ENCODE measurements around the gene SH3RF3.

- TF ChIP-seq FOXM1 (IDR thresholded peaks at IDR 0.05; ENCODE audit: low read depth), result no peak
- TF ChIP-seq EP300 (IDR thresholded peaks at IDR 0.05; ENCODE audit: borderline replicate concordance in 1 of 2, low read depth in 1 of 2, low read length in 1 of 2), result no peak
- TF ChIP-seq, protein P1, sequence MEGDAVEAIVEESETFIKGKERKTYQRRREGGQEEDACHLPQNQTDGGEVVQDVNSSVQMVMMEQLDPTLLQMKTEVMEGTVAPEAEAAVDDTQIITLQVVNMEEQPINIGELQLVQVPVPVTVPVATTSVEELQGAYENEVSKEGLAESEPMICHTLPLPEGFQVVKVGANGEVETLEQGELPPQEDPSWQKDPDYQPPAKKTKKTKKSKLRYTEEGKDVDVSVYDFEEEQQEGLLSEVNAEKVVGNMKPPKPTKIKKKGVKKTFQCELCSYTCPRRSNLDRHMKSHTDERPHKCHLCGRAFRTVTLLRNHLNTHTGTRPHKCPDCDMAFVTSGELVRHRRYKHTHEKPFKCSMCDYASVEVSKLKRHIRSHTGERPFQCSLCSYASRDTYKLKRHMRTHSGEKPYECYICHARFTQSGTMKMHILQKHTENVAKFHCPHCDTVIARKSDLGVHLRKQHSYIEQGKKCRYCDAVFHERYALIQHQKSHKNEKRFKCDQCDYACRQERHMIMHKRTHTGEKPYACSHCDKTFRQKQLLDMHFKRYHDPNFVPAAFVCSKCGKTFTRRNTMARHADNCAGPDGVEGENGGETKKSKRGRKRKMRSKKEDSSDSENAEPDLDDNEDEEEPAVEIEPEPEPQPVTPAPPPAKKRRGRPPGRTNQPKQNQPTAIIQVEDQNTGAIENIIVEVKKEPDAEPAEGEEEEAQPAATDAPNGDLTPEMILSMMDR (IDR thresholded peaks at IDR 0.05), result no peak
- no peak for TF ChIP-seq RAD21 (IDR thresholded peaks at IDR 0.05; ENCODE audit: low read length)
- no peak for TF ChIP-seq REST (IDR thresholded peaks at IDR 0.05; ENCODE audit: low read depth, low read length)
- TF ChIP-seq, protein P2, sequence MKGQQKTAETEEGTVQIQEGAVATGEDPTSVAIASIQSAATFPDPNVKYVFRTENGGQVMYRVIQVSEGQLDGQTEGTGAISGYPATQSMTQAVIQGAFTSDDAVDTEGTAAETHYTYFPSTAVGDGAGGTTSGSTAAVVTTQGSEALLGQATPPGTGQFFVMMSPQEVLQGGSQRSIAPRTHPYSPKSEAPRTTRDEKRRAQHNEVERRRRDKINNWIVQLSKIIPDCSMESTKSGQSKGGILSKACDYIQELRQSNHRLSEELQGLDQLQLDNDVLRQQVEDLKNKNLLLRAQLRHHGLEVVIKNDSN (IDR thresholded peaks at IDR 0.05; ENCODE audit: borderline replicate concordance, low read depth), result no peak
- no peak for TF ChIP-seq RFX5 (IDR thresholded peaks at IDR 0.05; ENCODE audit: low read length)
- TF ChIP-seq YY1 (IDR thresholded peaks at IDR 0.05; ENCODE audit: low read depth), result no peak
- no peak for TF ChIP-seq TAF1 (IDR thresholded peaks at IDR 0.05; ENCODE audit: borderline replicate concordance, low read depth, low read length)
- TF ChIP-seq, protein P3, sequence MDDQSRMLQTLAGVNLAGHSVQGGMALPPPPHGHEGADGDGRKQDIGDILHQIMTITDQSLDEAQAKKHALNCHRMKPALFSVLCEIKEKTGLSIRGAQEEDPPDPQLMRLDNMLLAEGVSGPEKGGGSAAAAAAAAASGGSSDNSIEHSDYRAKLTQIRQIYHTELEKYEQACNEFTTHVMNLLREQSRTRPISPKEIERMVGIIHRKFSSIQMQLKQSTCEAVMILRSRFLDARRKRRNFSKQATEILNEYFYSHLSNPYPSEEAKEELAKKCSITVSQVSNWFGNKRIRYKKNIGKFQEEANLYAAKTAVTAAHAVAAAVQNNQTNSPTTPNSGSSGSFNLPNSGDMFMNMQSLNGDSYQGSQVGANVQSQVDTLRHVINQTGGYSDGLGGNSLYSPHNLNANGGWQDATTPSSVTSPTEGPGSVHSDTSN (IDR thresholded peaks at IDR 0.05), result no peak
- no peak for TF ChIP-seq EZH2phosphoT487 (IDR thresholded peaks at IDR 0.05; ENCODE audit: borderline replicate concordance, low read depth)
Observed at GRCh38 chr2:109476641-109477441, 347.8 kb downstream of the SH3RF3 start.

All from SK-N-SH (cell line).